Dermis microvascular lymphatic vessel endothelial cell (primary cell): Measurements from ENCODE around the gene BEND2. TPM values are rescaled to one million over a fixed set of nuclear protein-coding genes. Genes with fewer than 3 reads are reported as not detected.

ENCODE experiments used
- DNase-seq, 2 donors: peaks; one replicate each; pipeline versions ENCODE4 v3.0.0 to v3.0.0-alpha.2; 2010; ENCODE audit warnings: low read depth in 2 of 2
- total RNA-seq: library from RNA; depleted of rRNA; stranded (reverse); fragments of >200 nt; gene quantifications from 2 replicates; pipeline ENCODE4 v1.2.1, GENCODE V29; 2014

The BEND2 gene
- total RNA-seq, 1 donor from 2014 or later, result not detected

DNA sequence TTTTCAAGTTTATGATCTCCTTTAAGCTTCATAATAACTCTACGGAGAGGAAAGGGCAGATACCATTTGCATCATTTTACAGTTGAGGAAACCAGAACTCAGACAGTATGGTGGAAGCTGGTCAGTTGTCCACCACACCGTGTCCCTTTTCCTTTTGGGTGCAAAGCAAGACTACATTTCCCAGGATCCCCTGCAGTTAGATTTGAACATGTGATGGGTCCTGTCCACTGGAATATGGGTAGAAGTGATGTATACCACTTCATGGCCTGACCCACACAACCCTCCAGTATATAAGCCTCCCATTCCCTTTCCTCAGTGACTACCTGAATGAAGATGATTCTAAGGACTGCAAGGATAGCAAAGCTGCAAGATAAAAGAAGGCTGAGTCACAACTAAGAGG, 74.7 kb downstream of the BEND2 start:
- no peak for DNase-seq

DNA sequence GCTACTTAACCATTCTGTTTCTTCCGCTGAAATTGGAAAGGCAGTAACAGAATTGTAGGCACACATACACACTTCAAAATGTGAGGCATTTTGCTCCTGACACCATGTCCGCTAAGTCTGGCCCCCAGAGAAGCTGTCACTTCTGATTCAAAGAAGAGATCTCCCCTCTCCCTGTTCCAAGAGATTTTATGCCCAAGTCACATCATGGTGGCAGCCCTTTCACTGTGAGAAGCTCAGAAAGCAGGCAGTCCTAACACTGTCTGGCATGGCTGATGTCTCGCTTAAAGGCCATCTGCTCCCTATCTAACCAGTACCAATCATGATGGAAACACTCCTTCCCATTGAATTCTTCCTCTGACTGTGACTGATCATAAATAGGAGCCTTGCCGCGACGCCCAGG, 83.9 kb downstream of the BEND2 start:
- no peak for DNase-seq

DNA sequence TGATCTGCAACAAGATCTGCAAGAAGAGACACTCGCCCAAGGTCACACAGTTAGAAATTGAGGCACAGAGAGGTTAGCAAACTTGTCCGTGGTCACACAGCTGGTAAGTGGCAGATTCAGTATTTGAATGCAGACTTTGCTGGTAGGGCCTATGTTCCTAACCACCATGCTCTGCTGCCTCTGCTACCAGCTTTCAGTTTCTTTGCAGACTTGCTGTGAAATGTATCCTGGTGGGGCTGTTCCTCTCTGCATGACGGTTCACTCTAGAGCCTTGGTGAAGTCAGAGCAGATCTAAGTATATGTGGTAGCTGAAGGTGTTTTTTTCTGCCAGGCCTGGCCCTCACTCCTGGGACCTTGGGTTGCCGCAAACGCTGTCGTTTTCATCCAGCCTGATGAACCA, 87.1 kb downstream of the BEND2 start:
- DNase-seq, result no peak

DNA sequence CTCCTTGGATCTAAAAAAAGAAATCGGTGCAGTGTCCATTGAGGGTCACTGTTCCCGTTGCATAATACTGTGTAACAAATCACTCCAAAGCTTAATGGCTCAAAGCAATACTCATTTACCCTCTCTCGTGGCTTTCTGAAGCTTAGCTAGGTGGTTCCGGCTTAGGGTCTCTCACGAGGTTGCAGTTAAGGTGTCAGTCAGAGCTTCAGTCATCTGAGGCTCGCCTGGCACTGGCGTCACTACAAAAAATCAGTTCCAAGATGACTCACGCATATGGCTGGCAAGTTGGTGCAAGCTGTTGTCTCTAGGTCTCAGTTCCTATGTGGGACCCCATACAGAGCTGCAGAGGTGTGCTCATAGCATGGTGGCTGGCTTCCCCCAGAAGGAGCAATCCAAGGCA, 91.0 kb downstream of the BEND2 start:
- DNase-seq, result no peak

GRCh38 chrX:18126971-18127370, 93.7 kb downstream of the BEND2 start:
- DNase-seq, result no peak

DNA sequence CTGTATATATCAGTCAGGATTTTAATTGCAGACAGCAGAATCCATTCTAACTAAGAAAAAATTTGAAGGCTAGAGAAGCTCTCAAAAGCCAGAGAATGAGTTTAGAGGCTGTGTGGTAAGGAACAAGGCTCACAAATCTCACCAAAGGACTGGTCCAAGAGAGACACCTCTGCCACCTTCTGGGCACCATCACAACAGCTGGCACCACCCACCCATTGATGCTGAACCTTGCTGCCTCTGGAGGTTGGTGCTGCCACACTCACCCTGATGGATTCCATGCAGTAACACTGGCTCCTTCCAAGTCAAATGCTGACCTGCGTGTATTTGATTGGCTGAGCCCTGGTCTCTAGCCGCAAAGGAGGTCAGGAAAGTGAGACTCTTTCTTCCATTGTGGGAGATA, 100.8 kb downstream of the BEND2 start:
- DNase-seq, result no peak

Other genes starting within 250 kb of the BEND2 start
- 1.6 and 2.7 TPM in 2 replicates for gene SCML2, start 133.8 kb upstream of the BEND2 start, total RNA-seq
- 3.1 and 5.1 TPM in 2 replicates for gene CDKL5, start 204.7 kb upstream of the BEND2 start, total RNA-seq